GM10847 (cell line): ENCODE results near the gene AUTS2.

Experiments
- POLR2A ChIP-seq: IDR thresholded peaks from 2 replicates; pipeline ENCODE4 v1.6.1; 2011; ENCODE audit not compliant: insufficient read length; ENCODE audit errors: extremely low read depth

The AUTS2 gene

GRCh38 chr7:69609541-69610373 lies 11.5 kb downstream of the AUTS2 start:
- no peak for TF ChIP-seq POLR2A

- TF ChIP-seq POLR2A = no peak
These were observed 12.3 kb downstream of the AUTS2 start for GRCh38 chr7:69610374-69611084.

GRCh38 chr7:69612981-69613380 lies 14.7 kb downstream of the AUTS2 start:
- no peak for TF ChIP-seq POLR2A

GRCh38 chr7:69613846-69614245 lies 15.6 kb downstream of the AUTS2 start:
- no peak for TF ChIP-seq POLR2A

- TF ChIP-seq POLR2A = no peak
These were observed 17.4 kb downstream of the AUTS2 start for GRCh38 chr7:69615685-69616084.

GRCh38 chr7:69617364-69617763 lies 19.1 kb downstream of the AUTS2 start:
- no peak for TF ChIP-seq POLR2A

GRCh38 chr7:69619054-69619453 lies 20.8 kb downstream of the AUTS2 start:
- TF ChIP-seq POLR2A = no peak

GRCh38 chr7:69619635-69620034 lies 21.4 kb downstream of the AUTS2 start:
- no peak for TF ChIP-seq POLR2A

GRCh38 chr7:69620063-69620462 lies 21.8 kb downstream of the AUTS2 start:
- TF ChIP-seq POLR2A = no peak

- no peak for TF ChIP-seq POLR2A
These were observed 22.4 kb downstream of the AUTS2 start for GRCh38 chr7:69620650-69621049.

- TF ChIP-seq POLR2A = no peak
These were observed 23.9 kb downstream of the AUTS2 start for GRCh38 chr7:69622014-69622835.

GRCh38 chr7:69622960-69623359 lies 24.7 kb downstream of the AUTS2 start:
- TF ChIP-seq POLR2A = no peak

- no peak for TF ChIP-seq POLR2A
These were observed 26.4 kb downstream of the AUTS2 start for GRCh38 chr7:69624435-69625230.

- no peak for TF ChIP-seq POLR2A
These were observed 27.0 kb downstream of the AUTS2 start for GRCh38 chr7:69625238-69625637.

- TF ChIP-seq POLR2A = no peak
These were observed 27.5 kb downstream of the AUTS2 start for GRCh38 chr7:69625798-69626197.
